ENCODE results near the gene PFKFB2.

GRCh38 chr1:207088161-207088560, 35.1 kb downstream of the PFKFB2 start:
- TF ChIP-seq CTCF (conservative IDR thresholded peaks at IDR 0.05 in 1 of 2, IDR thresholded peaks at IDR 0.05 in 1 of 2; ENCODE audit: extremely low read depth in 1 of 2, insufficient read depth in 1 of 2, low read depth in 1 of 2, low read length in 2 of 2) (no peak), EZH2 (IDR thresholded peaks at IDR 0.05; ENCODE audit: borderline replicate concordance, low read length) (no peak)
